GM18520 (cell line): ENCODE data around the gene KPNA4.
"Not testable (repeated sequence)": the region's sequence is repeated elsewhere in the genome, so short reads cannot be mapped to it uniquely, and the experiment has no call there.

Experiments
- ATAC-seq: cut with Tn5 transposase; IDR thresholded peaks from one replicate; pipeline ENCODE4 v1.9.1; 2021; ENCODE audit not compliant: unreplicated experiment

The KPNA4 gene

GRCh38 chr3:160573955-160574525, 8.7 kb upstream of the KPNA4 start:
- not testable (repeated sequence) for ATAC-seq

GRCh38 chr3:160569894-160570652, 4.7 kb upstream of the KPNA4 start:
- no peak for ATAC-seq

- ATAC-seq, result no peak
Observed at GRCh38 chr3:160568989-160569388, 3.6 kb upstream of the KPNA4 start.

GRCh38 chr3:160567774-160568173, 2.4 kb upstream of the KPNA4 start:
- ATAC-seq, result no peak

- no peak for ATAC-seq
Observed at GRCh38 chr3:160566499-160566898, 1.1 kb upstream of the KPNA4 start.

- peak; percentile 31 for ATAC-seq
Observed at GRCh38 chr3:160564949-160565441, 376 bp downstream of the KPNA4 start.

- no peak for ATAC-seq
Observed at GRCh38 chr3:160564258-160564911, 986 bp downstream of the KPNA4 start.

GRCh38 chr3:160562952-160563351, 2.4 kb downstream of the KPNA4 start:
- ATAC-seq, result no peak

GRCh38 chr3:160557571-160557970, 7.8 kb downstream of the KPNA4 start:
- no peak for ATAC-seq

GRCh38 chr3:160556141-160556540, 9.2 kb downstream of the KPNA4 start:
- ATAC-seq, result no peak

GRCh38 chr3:160554980-160555379, 10.4 kb downstream of the KPNA4 start:
- ATAC-seq, result no peak

GRCh38 chr3:160553827-160554226, 11.5 kb downstream of the KPNA4 start:
- ATAC-seq, result no peak

GRCh38 chr3:160546727-160547126, 18.6 kb downstream of the KPNA4 start:
- no peak for ATAC-seq

- ATAC-seq, result no peak
Observed at GRCh38 chr3:160545504-160545871, 19.9 kb downstream of the KPNA4 start.

GRCh38 chr3:160544844-160545503, 20.4 kb downstream of the KPNA4 start:
- ATAC-seq, result no peak

- no peak for ATAC-seq
Observed at GRCh38 chr3:160540551-160540950, 24.8 kb downstream of the KPNA4 start.

- ATAC-seq, result no peak
Observed at GRCh38 chr3:160538895-160539294, 26.5 kb downstream of the KPNA4 start.

- ATAC-seq, result no peak
Observed at GRCh38 chr3:160537729-160538128, 27.6 kb downstream of the KPNA4 start.

- no peak for ATAC-seq
Observed at GRCh38 chr3:160532371-160532770, 33.0 kb downstream of the KPNA4 start.

- no peak for ATAC-seq
Observed at GRCh38 chr3:160531311-160531710, 34.1 kb downstream of the KPNA4 start.

GRCh38 chr3:160516391-160516790, 49.0 kb downstream of the KPNA4 start:
- not testable (repeated sequence) for ATAC-seq

- no peak for ATAC-seq
Observed at GRCh38 chr3:160501325-160501724, 64.0 kb downstream of the KPNA4 start.
